HFF-Myc (cell line): ENCODE data around the gene GNB1L.

ENCODE experiments used
- DNase-seq: peaks from one replicate; pipeline ENCODE4 v3.0.0-alpha.2; 2011; ENCODE audit warnings: low read depth; ENCODE audit errors: extremely low read depth
- H3K4me3 ChIP-seq: replicated peaks from 2 replicates; pipeline ENCODE4 v1.5.1; 2011; ENCODE audit warnings: low read depth, mild to moderate bottlenecking, control low read depth, low read length
- TF ChIP-seq, protein P1 (sequence below): IDR thresholded peaks from 2 replicates; pipeline ENCODE4 v1.5.1; 2012; ENCODE audit warnings: mild to moderate bottlenecking, low read depth, low read length, control low read depth; ENCODE audit errors: missing control alignments

GNB1L gene

DNA sequence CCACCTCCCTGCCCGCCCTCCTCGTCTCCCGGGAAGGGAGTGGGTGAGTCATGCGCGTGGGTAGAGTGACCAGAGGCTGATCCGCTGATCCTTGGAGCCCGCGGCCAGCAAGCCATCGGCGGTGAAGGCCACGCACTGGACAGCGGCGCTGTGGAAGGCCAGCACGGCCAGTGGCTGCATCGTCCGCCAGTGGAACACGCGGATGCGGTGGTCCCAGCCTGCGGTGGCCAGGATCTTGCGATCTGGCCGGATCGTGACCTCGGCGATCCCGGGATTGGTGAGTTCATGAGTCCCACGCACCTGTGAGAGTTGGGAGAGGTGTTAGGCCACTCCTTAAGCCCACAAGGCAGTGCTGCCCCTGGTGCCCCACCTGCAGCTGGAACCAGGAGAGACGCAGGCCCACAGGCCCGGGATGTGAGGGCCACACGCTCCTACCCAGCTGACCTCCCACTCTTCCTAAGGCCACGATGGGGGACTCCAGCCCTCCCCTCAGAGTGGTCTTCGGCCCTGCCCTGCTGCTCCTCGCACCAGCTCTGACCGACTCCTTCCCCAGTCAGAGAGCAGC is 65.9 kb downstream of the GNB1L start:
- DNase-seq: no peak
- no peak overlapping the region for H3K4me3 ChIP-seq
- TF ChIP-seq, protein P1, sequence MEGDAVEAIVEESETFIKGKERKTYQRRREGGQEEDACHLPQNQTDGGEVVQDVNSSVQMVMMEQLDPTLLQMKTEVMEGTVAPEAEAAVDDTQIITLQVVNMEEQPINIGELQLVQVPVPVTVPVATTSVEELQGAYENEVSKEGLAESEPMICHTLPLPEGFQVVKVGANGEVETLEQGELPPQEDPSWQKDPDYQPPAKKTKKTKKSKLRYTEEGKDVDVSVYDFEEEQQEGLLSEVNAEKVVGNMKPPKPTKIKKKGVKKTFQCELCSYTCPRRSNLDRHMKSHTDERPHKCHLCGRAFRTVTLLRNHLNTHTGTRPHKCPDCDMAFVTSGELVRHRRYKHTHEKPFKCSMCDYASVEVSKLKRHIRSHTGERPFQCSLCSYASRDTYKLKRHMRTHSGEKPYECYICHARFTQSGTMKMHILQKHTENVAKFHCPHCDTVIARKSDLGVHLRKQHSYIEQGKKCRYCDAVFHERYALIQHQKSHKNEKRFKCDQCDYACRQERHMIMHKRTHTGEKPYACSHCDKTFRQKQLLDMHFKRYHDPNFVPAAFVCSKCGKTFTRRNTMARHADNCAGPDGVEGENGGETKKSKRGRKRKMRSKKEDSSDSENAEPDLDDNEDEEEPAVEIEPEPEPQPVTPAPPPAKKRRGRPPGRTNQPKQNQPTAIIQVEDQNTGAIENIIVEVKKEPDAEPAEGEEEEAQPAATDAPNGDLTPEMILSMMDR: no peak

DNA sequence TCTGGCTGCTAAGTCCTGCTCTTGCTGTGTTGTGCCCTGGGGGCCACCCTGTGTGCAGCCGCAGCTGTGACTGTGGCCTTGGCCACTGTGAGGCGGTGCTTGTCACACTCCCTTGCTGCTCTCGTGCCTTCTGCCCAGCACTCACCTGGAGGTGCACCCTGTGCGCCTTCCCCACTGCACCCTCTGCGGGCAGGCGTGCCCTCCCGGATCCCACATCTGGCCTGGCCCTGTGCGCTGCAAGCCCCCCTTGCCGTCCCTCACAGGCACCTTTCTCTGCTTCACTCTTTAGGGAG is 66.9 kb downstream of the GNB1L start:
- DNase-seq: no peak
- H3K4me3 ChIP-seq: no peak overlapping the region
- TF ChIP-seq, protein P1: no peak

DNA sequence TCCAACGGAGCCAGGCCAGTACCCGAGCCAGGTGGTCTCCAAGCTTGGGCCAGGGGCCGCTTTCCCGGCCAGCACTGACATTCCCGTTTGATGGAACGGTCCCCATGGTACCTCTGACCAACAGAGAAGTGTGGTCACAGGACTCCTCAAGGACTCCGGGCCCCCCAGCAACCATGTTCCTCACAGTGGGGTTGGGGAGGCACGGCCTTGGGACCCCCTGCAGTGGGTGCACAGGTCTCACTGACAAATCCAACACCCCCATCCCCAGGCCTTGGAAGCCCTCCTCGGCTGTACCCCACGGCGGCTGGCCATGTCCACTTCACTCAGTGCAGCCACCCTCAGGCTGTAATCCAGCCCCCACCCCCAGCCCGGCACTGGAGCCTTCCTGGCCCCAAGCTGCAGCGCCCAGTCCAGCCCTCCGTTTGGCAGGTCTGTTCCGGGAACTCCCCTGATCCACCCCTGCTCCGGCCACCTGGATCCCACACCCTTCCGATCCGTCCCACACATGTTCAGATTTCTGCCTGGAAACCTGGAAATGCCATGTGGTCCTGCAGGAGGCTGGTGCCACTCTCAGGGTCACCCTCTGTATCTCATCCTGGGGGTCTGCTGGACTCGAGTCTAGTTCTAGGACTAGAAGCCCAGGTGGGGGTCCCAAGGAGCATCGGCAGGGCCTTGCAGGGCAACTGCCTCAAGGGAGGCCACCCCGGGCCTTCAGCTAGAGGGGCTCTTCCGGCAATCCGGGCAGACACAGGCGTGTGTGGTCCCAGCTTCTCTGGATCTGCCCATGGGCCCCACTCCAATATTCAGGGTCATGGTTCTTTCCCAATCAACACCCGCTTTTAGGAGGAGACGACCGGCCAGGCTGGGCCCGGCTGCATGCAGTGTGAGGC is 67.5 kb downstream of the GNB1L start:
- DNase-seq: no peak
- TF ChIP-seq, protein P1: no peak
- no peak overlapping the region for H3K4me3 ChIP-seq

DNA sequence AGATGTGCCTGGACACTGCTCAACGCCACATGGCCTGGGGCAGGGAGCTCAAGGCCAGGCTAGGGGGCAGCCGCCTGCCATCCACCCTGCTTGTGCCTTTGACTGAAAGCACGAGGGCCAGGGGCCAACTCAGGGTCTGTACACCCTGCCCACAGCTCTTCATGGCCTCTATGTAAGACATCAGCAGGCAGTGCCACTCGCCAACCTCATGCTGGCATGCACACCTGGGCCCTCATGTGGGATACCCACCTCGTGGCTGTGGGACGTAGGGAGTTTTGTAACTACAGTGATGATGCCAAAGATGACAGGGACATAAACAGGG is 68.4 kb downstream of the GNB1L start:
- DNase-seq: no peak
- TF ChIP-seq, protein P1: no peak
- no peak overlapping the region for H3K4me3 ChIP-seq

DNA sequence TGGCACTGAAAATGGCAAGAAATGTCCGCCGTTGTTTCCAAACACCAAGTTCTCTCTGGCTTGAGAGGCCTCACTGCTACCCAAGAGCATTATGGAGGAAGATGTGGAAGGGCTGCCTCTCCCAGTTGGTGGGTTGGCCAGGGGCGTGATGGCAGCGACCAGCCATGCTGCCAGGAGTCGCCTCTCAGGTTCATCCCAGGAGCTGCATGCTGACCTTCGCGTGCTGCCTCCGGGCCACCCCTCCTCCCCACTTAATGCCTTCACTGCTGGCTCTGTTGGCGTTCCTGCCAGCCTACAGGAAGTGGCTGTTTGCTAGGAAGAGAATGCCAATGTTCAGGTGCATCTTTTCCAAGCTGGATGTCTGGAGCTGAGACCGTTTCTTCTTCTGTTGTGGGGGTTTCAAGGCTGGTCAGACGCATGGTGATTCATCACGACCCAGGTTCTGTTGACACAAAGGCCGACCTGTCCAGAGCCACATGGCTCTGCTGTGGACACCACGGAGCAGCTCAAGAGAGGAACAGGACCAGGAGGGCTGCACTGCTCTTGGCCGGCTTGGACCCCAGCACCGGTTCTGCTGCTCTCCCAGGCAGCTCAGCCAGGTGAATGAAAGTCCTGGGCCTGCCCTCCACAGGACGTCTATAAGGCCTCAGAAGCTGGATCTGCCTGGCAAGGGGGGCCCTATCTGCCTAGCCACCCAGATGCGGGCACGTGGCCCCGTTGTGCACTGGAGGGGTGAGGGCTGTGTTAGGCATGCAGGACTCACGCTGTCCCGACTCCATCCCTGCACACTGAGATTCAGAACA is 69.0 kb downstream of the GNB1L start:
- DNase-seq: no peak
- no peak overlapping the region for H3K4me3 ChIP-seq
- TF ChIP-seq, protein P1: no peak

DNA sequence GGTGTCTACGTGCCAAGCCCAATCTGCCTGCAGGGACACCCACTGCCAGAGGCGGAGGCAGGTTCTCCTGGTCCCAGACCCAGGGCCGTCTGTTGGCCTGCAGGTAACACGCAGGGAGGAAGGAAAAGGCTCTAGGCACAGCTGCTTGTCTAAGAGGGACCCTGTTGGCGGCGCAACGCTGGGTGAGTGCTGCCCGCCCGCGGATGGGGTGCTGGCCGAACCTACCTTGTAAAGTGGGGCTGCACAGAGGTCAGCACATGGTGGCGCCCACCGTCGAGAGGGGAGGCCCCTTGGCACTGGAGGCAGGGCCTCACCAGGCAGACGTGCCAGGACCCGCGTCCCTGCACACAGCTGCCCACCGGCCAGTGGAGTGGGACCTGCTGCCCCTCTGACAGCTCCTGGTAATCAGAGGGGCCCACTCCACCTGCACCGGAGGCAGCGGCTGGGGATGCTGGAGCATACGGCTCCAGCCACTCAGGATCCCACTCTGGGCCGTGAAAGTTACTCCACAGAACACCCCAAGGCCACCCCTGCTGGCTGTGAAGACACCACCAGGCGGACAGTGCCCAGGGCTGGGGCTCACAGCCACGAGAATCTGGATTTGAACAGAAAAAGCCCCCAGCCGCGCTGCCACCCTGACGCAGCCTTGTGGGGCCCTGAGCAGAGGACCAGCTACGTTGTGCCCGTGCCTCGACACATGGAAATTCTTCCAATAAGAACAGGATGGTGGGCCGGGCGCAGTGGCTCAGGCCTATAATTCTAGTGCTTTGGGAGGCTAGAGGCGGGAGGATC is 70.1 kb downstream of the GNB1L start:
- TF ChIP-seq, protein P1: no peak
- no peak for DNase-seq
- H3K4me3 ChIP-seq: no peak overlapping the region
